K562 (cell line): ENCODE measurements around the gene CALML4. TPM values are rescaled to one million over a fixed set of nuclear protein-coding genes. Genes with fewer than 3 reads are reported as not detected.

Experiments
- DNMT1 ChIP-seq: fragments of 450-650 bp; IDR thresholded peaks from 2 replicates; pipeline ENCODE4 v1.6.1; 2016; ENCODE audit warnings: antibody characterized with exemption, mild to moderate bottlenecking
- KDM1A ChIP-seq, 2 experiments: fragments of 450-650 bp; IDR thresholded peaks; 2 replicates each; pipeline ENCODE4 v1.6.1; 2016; ENCODE audit warnings: mild to moderate bottlenecking in 2 of 2
- MAZ ChIP-seq, 2 experiments: fragments of 450-650 bp in 1 of 2; sonication (generic) in 1 of 2; formaldehyde crosslinking; IDR thresholded peaks in 1 of 2; conservative IDR thresholded peaks in 1 of 2; 2 replicates each; pipeline versions ENCODE4 v1.4.0 to v1.5.0; 2020; ENCODE audit warnings: mild to moderate bottlenecking in 1 of 2, missing genetic modification reagents in 1 of 2
- NCOR1 ChIP-seq: fragments of 450-650 bp; IDR thresholded peaks from 2 replicates; pipeline ENCODE4 v1.6.1; 2016; ENCODE audit warnings: mild to moderate bottlenecking, moderate library complexity
- PTBP1 ChIP-seq: fragments of 200-400 bp; formaldehyde crosslinking; IDR thresholded peaks from 2 replicates; pipeline ENCODE4 v1.6.1; 2017; ENCODE audit warnings: low read depth, low read length
- RFX5 ChIP-seq: IDR thresholded peaks from 2 replicates; pipeline ENCODE4 v1.6.1; 2011; ENCODE audit warnings: low read depth, mild to moderate bottlenecking, improper control_type of control experiment, low read length
- ZNF311 ChIP-seq: fragments of 250-450 bp; sonication (Bioruptor Pico); IDR thresholded peaks from 2 replicates; pipeline ENCODE4 v1.4.0; 2020; ENCODE audit warnings: mild to moderate bottlenecking, moderate library complexity
- ZNF57 ChIP-seq: fragments of 450-650 bp; formaldehyde crosslinking; IDR thresholded peaks from 2 replicates; pipeline ENCODE4 v1.4.0; 2020; ENCODE audit warnings: mild to moderate bottlenecking, moderate library complexity
- ZNF644 ChIP-seq: fragments of 200-800 bp; sonication (Bioruptor generic); IDR thresholded peaks from 2 replicates; pipeline ENCODE4 v1.6.1; 2016; ENCODE audit warnings: low read depth, missing genetic modification characterization, missing compliant biosample characterization
- ZNF75A ChIP-seq: fragments of 450-650 bp; formaldehyde crosslinking; IDR thresholded peaks from 2 replicates; pipeline ENCODE4 v1.4.0; 2020; ENCODE audit warnings: mild to moderate bottlenecking
- ZNF830 ChIP-seq: fragments of 250-450 bp; sonication (Bioruptor Pico); IDR thresholded peaks from 2 replicates; pipeline ENCODE4 v1.5.0; 2021; ENCODE audit warnings: mild to moderate bottlenecking
- polyA plus RNA-seq, 8 experiments: library from polyadenylated mRNA; depleted of rRNA in 4 of 8; stranded (reverse) in 5 of 8; unstranded in 3 of 8; fragments of >200 nt; fragmentation: Nextera tagmentation in 2 of 8; fragmentation: Illumina TruSeq in 1 of 8; extraction: Ambion mirVana in 2 of 8; extraction: Trizol in 1 of 8; gene quantifications; 2 replicates each; pipeline versions ENCODE4 v1.2.1 to v1.2.3, GENCODE V29; 2011 to 2014; ENCODE audit warnings: inconsistent platforms in 1 of 8, missing spikeins in 1 of 8
- total RNA-seq, 7 experiments: library from RNA; depleted of rRNA in 6 of 7; stranded (reverse); fragments of >200 nt in 6 of 7; fragmentation: Illumina TruSeq in 2 of 7; extraction: Trizol in 2 of 7; gene quantifications; 2 replicates each; pipeline versions ENCODE4 v1.2.1 to v1.2.3, GENCODE V29; 2011 to 2021; ENCODE audit warnings: low replicate concordance in 1 of 7
- TF ChIP-seq, protein P1 (sequence below): fragments of 250-450 bp; sonication (Bioruptor Pico); IDR thresholded peaks from 2 replicates; pipeline ENCODE4 v1.5.0; 2022; ENCODE audit warnings: mild to moderate bottlenecking
- TF ChIP-seq, protein P2 (sequence below): fragments of 450-650 bp; formaldehyde crosslinking; IDR thresholded peaks from 2 replicates; pipeline ENCODE4 v1.4.0; 2020; ENCODE audit warnings: mild to moderate bottlenecking
- TF ChIP-seq, protein P3 (sequence below): fragments of 450-650 bp; IDR thresholded peaks from 2 replicates; pipeline ENCODE4 v1.6.1; 2016; ENCODE audit warnings: mild to moderate bottlenecking
- TF ChIP-seq, protein P4 (sequence below), 2 experiments: fragments of 250-450 bp in 1 of 2; fragments of 450-650 bp in 1 of 2; sonication (Bioruptor Pico) in 1 of 2; IDR thresholded peaks; 2 replicates each; pipeline versions ENCODE4 v1.6.1 to v1.8.0; 2016 to 2021; ENCODE audit warnings: mild to moderate bottlenecking in 2 of 2, moderate library complexity in 2 of 2, missing compliant biosample characterization in 1 of 2, missing genetic modification characterization in 1 of 2
- TF ChIP-seq, protein P5 (sequence below): sonication (generic); formaldehyde crosslinking; IDR thresholded peaks from 2 replicates; pipeline ENCODE4 v1.8.0; 2022; ENCODE audit warnings: mild to moderate bottlenecking, missing genetic modification reagents
- TF ChIP-seq, protein P6 (sequence below): fragments of 250-450 bp; sonication (Bioruptor Pico); IDR thresholded peaks from 2 replicates; pipeline ENCODE4 v1.5.0; 2021

CALML4 gene
- total and polyA plus RNA-seq, 9 of the 15 experiments (the other 6 are each of a cell fraction or from before 2014, with no cell fraction given) = 2.8 to 30.6 (median 15.5) TPM

DNA sequence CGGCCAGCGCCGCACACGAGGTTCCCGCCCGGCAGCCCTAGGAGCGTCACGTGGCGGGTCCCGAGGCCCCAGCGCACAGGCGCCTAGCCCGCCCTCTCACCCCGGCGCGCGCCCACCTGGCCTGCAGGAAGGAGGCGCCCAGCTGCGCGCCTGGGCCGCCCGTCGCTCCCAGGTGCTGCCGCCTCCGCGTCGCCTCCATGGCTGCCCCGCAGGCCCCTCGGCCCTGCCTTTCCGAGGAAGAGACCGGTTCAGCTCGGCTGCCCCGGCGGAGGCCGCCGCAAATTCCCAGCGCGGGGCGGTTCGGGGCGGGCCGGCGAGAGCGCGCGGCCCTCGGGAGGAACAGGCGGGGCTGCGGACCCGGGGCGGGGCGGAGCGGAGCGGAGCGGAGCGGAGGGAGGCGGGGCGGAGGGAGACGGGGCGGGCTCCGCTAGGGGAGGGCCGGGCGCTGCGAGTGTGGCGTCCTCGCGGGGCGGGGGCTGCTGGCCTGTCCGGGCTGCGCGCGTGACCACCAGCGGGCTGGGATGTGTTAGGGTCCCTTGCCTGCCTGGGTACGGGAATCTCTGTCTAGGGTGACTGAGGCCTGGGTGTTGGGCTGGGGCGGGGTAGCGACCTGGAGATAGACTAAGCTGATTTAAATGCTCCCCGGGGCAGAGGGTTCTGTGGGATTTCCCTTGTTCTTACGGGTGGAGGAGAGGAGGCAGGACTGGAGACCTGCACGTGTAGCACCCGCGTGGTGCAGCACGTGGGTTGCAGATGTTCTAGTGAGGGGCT is 24.4 kb upstream of the CALML4 start, which contains the start of gene CLN6 (continued):
- TF ChIP-seq, protein P1, sequence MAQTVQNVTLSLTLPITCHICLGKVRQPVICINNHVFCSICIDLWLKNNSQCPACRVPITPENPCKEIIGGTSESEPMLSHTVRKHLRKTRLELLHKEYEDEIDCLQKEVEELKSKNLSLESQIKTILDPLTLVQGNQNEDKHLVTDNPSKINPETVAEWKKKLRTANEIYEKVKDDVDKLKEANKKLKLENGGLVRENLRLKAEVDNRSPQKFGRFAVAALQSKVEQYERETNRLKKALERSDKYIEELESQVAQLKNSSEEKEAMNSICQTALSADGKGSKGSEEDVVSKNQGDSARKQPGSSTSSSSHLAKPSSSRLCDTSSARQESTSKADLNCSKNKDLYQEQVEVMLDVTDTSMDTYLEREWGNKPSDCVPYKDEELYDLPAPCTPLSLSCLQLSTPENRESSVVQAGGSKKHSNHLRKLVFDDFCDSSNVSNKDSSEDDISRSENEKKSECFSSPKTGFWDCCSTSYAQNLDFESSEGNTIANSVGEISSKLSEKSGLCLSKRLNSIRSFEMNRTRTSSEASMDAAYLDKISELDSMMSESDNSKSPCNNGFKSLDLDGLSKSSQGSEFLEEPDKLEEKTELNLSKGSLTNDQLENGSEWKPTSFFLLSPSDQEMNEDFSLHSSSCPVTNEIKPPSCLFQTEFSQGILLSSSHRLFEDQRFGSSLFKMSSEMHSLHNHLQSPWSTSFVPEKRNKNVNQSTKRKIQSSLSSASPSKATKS = no peak
- TF ChIP-seq ZNF311 (CRISPR knock-in tag) (no peak), ZNF830 (CRISPR knock-in tag) (no peak), NCOR1 (no peak), ZNF57 (CRISPR knock-in tag) (no peak), ZNF75A (no peak), MAZ (CRISPR knock-in tag; conservative IDR thresholded peaks at IDR 0.05 in 1 of 2, IDR thresholded peaks at IDR 0.05 in 1 of 2) (peak; percentile 12 to 91; a peak in 3 of 4 replicates), PTBP1 (no peak), DNMT1 (no peak), ZNF644 (no peak), RFX5 (no peak), KDM1A (IDR thresholded peaks at IDR 0.05) (no peak)
- TF ChIP-seq, protein P2, sequence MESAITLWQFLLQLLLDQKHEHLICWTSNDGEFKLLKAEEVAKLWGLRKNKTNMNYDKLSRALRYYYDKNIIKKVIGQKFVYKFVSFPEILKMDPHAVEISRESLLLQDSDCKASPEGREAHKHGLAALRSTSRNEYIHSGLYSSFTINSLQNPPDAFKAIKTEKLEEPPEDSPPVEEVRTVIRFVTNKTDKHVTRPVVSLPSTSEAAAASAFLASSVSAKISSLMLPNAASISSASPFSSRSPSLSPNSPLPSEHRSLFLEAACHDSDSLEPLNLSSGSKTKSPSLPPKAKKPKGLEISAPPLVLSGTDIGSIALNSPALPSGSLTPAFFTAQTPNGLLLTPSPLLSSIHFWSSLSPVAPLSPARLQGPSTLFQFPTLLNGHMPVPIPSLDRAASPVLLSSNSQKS (CRISPR knock-in tag) = no peak
- TF ChIP-seq, protein P3, sequence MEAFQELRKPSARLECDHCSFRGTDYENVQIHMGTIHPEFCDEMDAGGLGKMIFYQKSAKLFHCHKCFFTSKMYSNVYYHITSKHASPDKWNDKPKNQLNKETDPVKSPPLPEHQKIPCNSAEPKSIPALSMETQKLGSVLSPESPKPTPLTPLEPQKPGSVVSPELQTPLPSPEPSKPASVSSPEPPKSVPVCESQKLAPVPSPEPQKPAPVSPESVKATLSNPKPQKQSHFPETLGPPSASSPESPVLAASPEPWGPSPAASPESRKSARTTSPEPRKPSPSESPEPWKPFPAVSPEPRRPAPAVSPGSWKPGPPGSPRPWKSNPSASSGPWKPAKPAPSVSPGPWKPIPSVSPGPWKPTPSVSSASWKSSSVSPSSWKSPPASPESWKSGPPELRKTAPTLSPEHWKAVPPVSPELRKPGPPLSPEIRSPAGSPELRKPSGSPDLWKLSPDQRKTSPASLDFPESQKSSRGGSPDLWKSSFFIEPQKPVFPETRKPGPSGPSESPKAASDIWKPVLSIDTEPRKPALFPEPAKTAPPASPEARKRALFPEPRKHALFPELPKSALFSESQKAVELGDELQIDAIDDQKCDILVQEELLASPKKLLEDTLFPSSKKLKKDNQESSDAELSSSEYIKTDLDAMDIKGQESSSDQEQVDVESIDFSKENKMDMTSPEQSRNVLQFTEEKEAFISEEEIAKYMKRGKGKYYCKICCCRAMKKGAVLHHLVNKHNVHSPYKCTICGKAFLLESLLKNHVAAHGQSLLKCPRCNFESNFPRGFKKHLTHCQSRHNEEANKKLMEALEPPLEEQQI = no peak; the same call in 1 of the 2 replicates
- TF ChIP-seq, protein P4, sequence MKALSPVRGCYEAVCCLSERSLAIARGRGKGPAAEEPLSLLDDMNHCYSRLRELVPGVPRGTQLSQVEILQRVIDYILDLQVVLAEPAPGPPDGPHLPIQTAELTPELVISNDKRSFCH (CRISPR knock-in tag; IDR thresholded peaks at IDR 0.05) = no peak
- TF ChIP-seq, protein P4 (tag; IDR thresholded peaks at IDR 0.05) = peak; percentile 63
- TF ChIP-seq, protein P5, sequence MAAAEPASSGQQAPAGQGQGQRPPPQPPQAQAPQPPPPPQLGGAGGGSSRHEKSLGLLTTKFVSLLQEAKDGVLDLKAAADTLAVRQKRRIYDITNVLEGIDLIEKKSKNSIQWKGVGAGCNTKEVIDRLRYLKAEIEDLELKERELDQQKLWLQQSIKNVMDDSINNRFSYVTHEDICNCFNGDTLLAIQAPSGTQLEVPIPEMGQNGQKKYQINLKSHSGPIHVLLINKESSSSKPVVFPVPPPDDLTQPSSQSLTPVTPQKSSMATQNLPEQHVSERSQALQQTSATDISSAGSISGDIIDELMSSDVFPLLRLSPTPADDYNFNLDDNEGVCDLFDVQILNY (CRISPR knock-in tag) = peak; percentile 90
- TF ChIP-seq, protein P6, sequence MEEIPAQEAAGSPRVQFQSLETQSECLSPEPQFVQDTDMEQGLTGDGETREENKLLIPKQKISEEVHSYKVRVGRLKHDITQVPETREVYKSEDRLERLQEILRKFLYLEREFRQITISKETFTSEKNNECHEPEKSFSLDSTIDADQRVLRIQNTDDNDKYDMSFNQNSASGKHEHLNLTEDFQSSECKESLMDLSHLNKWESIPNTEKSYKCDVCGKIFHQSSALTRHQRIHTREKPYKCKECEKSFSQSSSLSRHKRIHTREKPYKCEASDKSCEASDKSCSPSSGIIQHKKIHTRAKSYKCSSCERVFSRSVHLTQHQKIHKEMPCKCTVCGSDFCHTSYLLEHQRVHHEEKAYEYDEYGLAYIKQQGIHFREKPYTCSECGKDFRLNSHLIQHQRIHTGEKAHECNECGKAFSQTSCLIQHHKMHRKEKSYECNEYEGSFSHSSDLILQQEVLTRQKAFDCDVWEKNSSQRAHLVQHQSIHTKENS (CRISPR knock-in tag) = no peak
